Transverse colon (tissue), 4 donors: Measurements from ENCODE around the gene CLINT1. TPM values are rescaled to one million over a fixed set of nuclear protein-coding genes. Genes with fewer than 3 reads are reported as not detected.

Source experiments
- DNase-seq: peaks from one replicate; pipeline ENCODE4 v3.0.0-alpha.2; 2019
- H3K27ac ChIP-seq, 4 donors: fragments of 200-600 bp; sonication (generic); 2 replicates each; pipeline ENCODE4 v1.5.1; 2016 to 2018; ENCODE audit warnings: inconsistent platforms in 4 of 4
- H3K27me3 ChIP-seq: fragments of 200-600 bp; sonication (generic); 2 replicates; pipeline ENCODE4 v1.5.1; 2017; ENCODE audit warnings: inconsistent platforms
- H3K36me3 ChIP-seq, 4 donors: fragments of 200-600 bp; sonication (generic); 2 replicates each; pipeline ENCODE4 v1.5.1; 2017 to 2019; ENCODE audit warnings: inconsistent platforms in 4 of 4
- H3K4me1 ChIP-seq, 4 donors: fragments of 200-600 bp; sonication (generic); 2 replicates each; pipeline ENCODE4 v1.5.1; 2017 to 2020; ENCODE audit warnings: inconsistent platforms in 4 of 4
- H3K4me3 ChIP-seq, 4 donors: fragments of 200-600 bp; sonication (generic); 1 replicate in 1 of 4; 2 replicates in 3 of 4; pipeline versions ENCODE4 v1.5.1 to v1.6.1; 2017 to 2019; ENCODE audit warnings: inconsistent platforms in 4 of 4
- H3K9me3 ChIP-seq, 2 donors: fragments of 200-600 bp; sonication (generic); 2 replicates each; pipeline ENCODE4 v1.5.1; 2017 to 2019; ENCODE audit warnings: inconsistent platforms in 2 of 2
- EP300 ChIP-seq: sonication (generic); formaldehyde crosslinking; IDR thresholded peaks from one replicate; pipeline ENCODE4 v1.6.1; 2017; ENCODE audit warnings: antibody characterized with exemption, low read depth
- POLR2A ChIP-seq: fragments of 450-650 bp; IDR thresholded peaks from one replicate; pipeline ENCODE4 v1.6.1; 2016; ENCODE audit warnings: antibody characterized with exemption, mild to moderate bottlenecking, moderate library complexity
- POLR2AphosphoS5 ChIP-seq, 3 donors: sonication (generic); formaldehyde crosslinking; IDR thresholded peaks; one replicate each; pipeline ENCODE4 v1.6.1; 2016; ENCODE audit warnings: antibody characterized with exemption in 3 of 3
- WGBS, 2 donors: methylation state at CpG; one replicate each; pipeline ENCODE4 v1.1.5; 2018; ENCODE audit warnings: low coverage in 1 of 2; 5-methylcytosine and 5-hydroxymethylcytosine counted together
- in situ Hi-C, 4 donors: fragments of 200-750 bp; cut with MboI; loops; one replicate each; pipeline versions ENCODE4 v1.15.0 to v1.15.1; 2017; ENCODE audit warnings: low sequenced_read_pairs in 3 of 4, low pct_ligation_motif_present in 1 of 4, low pct_unique_long_range_greater_than_20kb in 1 of 4
- intact Hi-C: fragments of 100-400 bp; cut with DNase I; formaldehyde crosslinking; loops from one replicate; pipeline ENCODE4 v1.15.1; 2023; ENCODE audit warnings: low total_unique reads
- total RNA-seq, 4 donors: library from RNA; depleted of rRNA; stranded (reverse); fragments of >200 nt; gene quantifications; one replicate each; pipeline ENCODE4 v1.1.0, GENCODE V29; 2016
- TF ChIP-seq, protein P1 (sequence below), 5 experiments: fragments of 200-600 bp in 3 of 5; fragments of 450-650 bp in 2 of 5; sonication (generic) in 3 of 5; IDR thresholded peaks; 1 replicate in 2 of 5; 2 replicates in 3 of 5; pipeline ENCODE4 v1.5.1; 2016 to 2017; ENCODE audit warnings: antibody characterized with exemption in 5 of 5, inconsistent platforms in 3 of 5, mild to moderate bottlenecking in 2 of 5, moderate library complexity in 1 of 5

CLINT1 gene
- total RNA-seq, 4 donors from 2014 or later, result 75.6 to 174 (median 131) TPM

DNA sequence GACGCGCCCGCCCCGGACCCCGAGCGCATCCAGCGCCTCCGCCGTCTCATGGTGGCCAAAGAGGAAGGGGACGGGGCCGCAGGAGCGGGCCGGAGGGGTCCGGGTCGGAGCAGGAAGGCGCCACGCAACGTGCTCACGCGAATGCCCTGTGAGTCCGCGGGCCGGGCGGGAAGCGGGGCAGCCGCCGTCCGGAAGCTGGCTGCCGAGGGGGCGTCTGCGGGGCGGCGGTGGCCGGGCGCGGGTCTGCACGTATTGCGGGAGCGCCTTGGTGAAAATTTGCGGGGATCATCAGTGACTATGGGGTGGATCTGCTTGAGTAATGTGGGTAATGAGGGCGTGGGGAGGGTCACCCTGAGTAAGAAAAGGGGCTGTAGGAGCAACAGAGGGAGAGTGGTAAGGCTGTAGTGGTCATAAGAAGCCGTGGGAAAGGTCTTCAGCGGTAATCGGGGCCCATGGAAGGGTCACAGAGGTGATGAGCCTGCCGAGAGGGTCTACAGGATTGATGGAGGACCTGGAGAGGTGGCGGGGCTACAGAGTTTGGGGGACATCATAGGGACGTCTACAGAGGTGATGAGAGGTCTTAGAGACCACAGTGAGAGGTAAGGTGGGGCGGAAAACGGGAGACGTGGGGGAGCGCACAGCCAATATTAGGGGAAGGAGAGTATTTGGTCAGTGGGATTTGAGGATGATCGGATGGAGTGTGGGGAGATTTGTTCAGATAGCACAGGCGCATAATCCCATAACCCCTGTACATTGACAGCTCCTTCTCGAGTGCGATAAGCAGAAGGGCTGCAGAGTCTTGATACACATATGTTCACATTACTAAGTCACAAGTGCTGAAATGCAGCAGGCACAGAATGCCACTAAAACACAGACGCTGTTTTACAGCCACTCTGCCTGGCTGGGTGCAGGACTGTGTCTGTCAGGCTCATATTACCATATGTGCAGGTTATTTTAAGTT is 114.6 kb downstream of the CLINT1 start:
- intact Hi-C loops (loop anchor here (10.0 kb wide), 1 partner anchor 1710 kb away; no protein-coding TSS in a partner anchor), in situ Hi-C loops (loop anchor here in 3 of 4 donors (10.0 to 25.0 kb wide), 5 partner anchors 257 to 607 kb away; partner anchors contain the start of gene MED7 (in 1 of the 3))
- H3K4me3 ChIP-seq, result peak overlapping the region; percentile 75 to 92 (median 86)
- peaks cover 12 to 25% (median 15%) of the 10 kb centered on the region in 4 donors for H3K4me1 ChIP-seq
- no peaks in the 10 kb centered on the region for H3K27me3 ChIP-seq
- no peaks in the 10 kb centered on the region for H3K9me3 ChIP-seq
- whole genome bisulfite sequencing, 2 donors, result 4 to 8% methylated on average over 18 to 55 of the region's 56 CpGs
- H3K27ac ChIP-seq, result peak overlapping the region; percentile 6 to 83 (median 78)
- H3K36me3 ChIP-seq, result no peaks in the 10 kb centered on the region
- peak; percentile 23 for DNase-seq
- no peak for TF ChIP-seq POLR2AphosphoS5 (IDR thresholded peaks at IDR 0.05)
- no peak for TF ChIP-seq POLR2A
- TF ChIP-seq, protein P1, sequence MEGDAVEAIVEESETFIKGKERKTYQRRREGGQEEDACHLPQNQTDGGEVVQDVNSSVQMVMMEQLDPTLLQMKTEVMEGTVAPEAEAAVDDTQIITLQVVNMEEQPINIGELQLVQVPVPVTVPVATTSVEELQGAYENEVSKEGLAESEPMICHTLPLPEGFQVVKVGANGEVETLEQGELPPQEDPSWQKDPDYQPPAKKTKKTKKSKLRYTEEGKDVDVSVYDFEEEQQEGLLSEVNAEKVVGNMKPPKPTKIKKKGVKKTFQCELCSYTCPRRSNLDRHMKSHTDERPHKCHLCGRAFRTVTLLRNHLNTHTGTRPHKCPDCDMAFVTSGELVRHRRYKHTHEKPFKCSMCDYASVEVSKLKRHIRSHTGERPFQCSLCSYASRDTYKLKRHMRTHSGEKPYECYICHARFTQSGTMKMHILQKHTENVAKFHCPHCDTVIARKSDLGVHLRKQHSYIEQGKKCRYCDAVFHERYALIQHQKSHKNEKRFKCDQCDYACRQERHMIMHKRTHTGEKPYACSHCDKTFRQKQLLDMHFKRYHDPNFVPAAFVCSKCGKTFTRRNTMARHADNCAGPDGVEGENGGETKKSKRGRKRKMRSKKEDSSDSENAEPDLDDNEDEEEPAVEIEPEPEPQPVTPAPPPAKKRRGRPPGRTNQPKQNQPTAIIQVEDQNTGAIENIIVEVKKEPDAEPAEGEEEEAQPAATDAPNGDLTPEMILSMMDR (IDR thresholded peaks at IDR 0.05), result no peak
- TF ChIP-seq EP300, result no peak

DNA sequence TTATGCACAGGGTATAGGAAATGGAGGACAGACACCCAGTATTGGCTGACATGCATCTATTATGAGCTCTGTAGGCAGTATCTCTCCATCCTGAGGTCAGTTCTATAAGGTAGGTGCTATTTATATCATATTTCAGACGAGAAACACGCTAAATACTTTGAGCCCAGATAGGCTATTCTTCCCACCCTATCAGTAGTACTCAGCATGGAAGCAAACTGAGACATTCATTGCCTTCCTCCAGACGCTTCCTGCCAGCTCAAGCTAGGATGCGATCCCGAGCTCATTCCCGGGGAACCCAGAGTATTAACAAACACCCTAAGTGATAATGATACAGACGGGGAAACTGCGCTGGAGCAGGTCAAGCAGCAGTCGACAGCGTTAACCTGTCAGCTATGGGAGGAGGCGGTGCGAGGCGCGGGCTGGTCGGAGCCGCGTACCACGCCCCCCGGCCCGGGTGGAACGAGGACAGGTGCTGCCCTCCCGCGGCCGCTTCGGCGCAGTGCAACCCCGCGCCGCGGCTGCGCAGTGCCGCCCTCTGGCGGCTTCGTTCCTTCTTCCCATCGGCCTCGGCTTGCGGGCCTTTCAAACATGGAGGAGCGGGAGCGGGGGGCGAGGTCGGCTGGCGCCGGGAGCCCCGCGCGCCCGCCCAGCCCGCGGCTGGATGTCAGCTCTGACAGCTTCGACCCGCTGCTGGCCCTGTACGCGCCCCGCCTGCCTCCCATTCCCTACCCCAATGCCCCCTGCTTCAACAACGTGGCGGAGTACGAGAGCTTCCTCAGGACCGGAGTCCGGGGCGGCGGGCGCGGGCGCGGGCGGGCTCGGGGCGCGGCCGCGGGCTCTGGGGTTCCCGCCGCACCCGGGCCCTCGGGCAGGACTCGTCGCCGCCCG is 115.5 kb downstream of the CLINT1 start, which contains the start of gene LSM11:
Gene LSM11, plus strand, starts transcription at position 550 of the 888 bp plus-strand sequence. Its CDS starts 39 bp downstream, at position 589.
- Histone ChIP-seq H3K27me3 (no peaks in the 10 kb centered on the region), H3K36me3 (no peaks in the 10 kb centered on the region), H3K4me1 (peaks cover 12 to 22% (median 15%) of the 10 kb centered on the region in 4 donors), H3K27ac (peak within 1 kb of the TSS; percentile 60 to 83 (median 78)), H3K9me3 (no peaks in the 10 kb centered on the region), H3K4me3 (peak within 1 kb of the TSS; percentile 75 to 92 (median 86))
- TF ChIP-seq EP300, result no peak
- TF ChIP-seq, protein P1 (IDR thresholded peaks at IDR 0.05), result peak; percentile 96 to 100 (median 99)
- TF ChIP-seq POLR2A, result peak; percentile 37
- TF ChIP-seq POLR2AphosphoS5 (IDR thresholded peaks at IDR 0.05), result peak; percentile 12 to 38 (median 29)
- intact Hi-C loops, result loop anchor here (10.0 kb wide), 1 partner anchor 1709 kb away; no protein-coding TSS in a partner anchor
- peak; percentile 93 for DNase-seq
- in situ Hi-C loops, result loop anchor here in 3 of 4 donors (10.0 to 25.0 kb wide), 5 partner anchors 256 to 606 kb away; partner anchors contain the start of gene MED7 (in 1 of the 3)
- 0% methylated on average over 55 of the region's 79 CpGs; no CpG with 5 or more reads in 1 of the 2 donors for WGBS, 2 donors

DNA sequence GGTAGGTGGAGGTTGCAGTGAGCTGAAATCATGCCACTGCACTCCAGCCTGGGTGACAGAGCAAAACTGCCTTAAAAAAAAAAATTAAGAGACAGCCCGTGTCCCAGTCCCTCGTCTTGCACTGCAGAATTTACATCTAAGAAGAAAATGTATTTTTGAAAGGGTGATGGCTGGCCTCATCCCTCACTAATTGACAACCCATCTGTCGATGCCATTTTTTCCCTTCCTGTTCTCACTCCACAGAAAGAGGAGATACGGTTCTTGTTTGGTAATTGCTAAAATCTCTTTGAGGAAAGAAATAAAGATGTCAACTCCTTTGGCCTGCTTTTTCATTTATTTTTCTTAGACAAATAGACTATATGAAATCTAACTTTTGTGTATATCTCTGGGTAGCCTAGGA is 117.8 kb downstream of the CLINT1 start:
- no peak for TF ChIP-seq EP300
- TF ChIP-seq, protein P1 (IDR thresholded peaks at IDR 0.05), result no peak
- in situ Hi-C loops, result loop anchor here in 3 of 4 donors (10.0 to 25.0 kb wide), 5 partner anchors 254 to 604 kb away; partner anchors contain the start of gene MED7 (in 1 of the 3)
- H3K27me3 ChIP-seq, result no peaks in the 10 kb centered on the region
- H3K27ac ChIP-seq, result no peak overlapping the region
- H3K4me1 ChIP-seq, result peaks cover 12 to 22% (median 15%) of the 10 kb centered on the region in 4 donors
- intact Hi-C loops, result loop anchor here (10.0 kb wide), 1 partner anchor 1706 kb away; no protein-coding TSS in a partner anchor
- peaks cover 0 to 15% (median 5%) of the 10 kb centered on the region in 4 donors for H3K36me3 ChIP-seq
- WGBS, 2 donors, result 61 to 75% methylated on average over 4 of the region's 4 CpGs
- DNase-seq, result no peak
- H3K4me3 ChIP-seq, result no peak overlapping the region
- H3K9me3 ChIP-seq, result no peaks in the 10 kb centered on the region
